ENCODE results near the gene LRRC4C.

DNA sequence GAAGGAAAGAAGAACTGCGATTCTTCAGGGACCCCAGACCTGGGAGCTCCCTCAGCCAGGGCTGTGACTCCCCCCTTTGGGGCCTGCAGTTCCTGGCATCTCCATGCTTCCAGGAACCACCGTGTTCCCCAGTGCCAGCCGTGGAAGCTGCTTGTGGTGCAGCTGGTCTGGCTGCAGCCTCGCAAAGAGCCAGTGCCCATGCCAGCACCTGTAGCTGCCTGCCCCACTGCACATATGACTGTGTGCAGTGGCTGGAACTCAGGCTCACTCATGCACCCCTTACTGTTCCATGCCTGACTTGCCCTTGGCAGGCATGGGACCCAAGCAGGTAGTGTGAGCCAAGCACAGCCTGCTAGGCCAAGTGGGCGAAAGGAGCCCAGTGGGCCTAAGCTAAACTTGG is 401.3 kb downstream of the LRRC4C start:
- TF ChIP-seq CTCF (IDR thresholded peaks at IDR 0.05) (no peak), POLR2A (IDR thresholded peaks at IDR 0.05) (no peak)

Measured in gastroesophageal sphincter (tissue), 3 donors.